GM19043 (cell line): Measurements from ENCODE around the gene TPBG.

ENCODE experiments used
- ATAC-seq: cut with Tn5 transposase; IDR thresholded peaks from one replicate; pipeline ENCODE4 v1.9.1; 2021; ENCODE audit warnings: low read depth; ENCODE audit not compliant: unreplicated experiment

The TPBG gene, protein sequence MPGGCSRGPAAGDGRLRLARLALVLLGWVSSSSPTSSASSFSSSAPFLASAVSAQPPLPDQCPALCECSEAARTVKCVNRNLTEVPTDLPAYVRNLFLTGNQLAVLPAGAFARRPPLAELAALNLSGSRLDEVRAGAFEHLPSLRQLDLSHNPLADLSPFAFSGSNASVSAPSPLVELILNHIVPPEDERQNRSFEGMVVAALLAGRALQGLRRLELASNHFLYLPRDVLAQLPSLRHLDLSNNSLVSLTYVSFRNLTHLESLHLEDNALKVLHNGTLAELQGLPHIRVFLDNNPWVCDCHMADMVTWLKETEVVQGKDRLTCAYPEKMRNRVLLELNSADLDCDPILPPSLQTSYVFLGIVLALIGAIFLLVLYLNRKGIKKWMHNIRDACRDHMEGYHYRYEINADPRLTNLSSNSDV

GRCh38 chr6:82363428-82364086, at the start of gene TPBG:
Gene TPBG (plus strand): TSS chr6:82363817. CDS start chr6:82364962, 1,145 bp downstream.
- no peak for ATAC-seq

DNA sequence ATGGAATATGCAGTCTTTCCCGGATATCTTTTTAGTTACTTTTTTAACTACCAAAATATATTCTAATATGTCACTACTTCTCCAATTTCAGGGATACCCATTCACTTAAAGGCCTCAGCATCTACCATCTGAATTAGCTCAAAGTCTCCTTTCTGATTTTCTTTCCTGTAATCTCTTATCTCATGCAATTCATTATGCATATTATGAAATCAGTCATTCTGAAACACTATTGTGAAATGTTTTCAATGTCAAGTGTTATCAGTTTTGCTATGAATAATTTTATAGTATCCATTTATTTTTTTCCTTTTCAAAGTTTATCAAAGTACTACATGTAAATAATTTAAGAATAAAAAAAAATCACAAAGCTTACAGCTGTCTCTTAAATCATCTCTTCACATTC, 41.2 kb upstream of the TPBG start:
- ATAC-seq: no peak

DNA sequence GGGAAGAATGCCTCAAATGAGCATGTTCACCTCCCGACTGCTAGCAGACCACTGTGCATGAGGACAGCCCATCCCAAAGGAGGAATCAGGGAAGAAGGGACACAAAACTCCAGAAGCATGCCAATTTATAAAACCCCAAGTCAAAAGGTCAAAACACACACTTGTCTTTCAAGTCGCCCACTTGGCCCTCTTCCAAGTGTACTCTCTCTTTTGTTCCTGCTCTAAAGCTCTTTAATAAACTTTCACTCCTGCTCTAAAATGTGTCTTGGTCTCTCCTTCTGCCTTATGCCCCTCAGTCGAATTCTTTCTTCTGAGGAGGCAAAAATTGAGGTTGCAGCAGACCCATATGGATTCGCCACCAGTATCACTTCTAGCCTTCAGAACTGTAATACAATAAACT, 33.9 kb upstream of the TPBG start:
- ATAC-seq: no peak

DNA sequence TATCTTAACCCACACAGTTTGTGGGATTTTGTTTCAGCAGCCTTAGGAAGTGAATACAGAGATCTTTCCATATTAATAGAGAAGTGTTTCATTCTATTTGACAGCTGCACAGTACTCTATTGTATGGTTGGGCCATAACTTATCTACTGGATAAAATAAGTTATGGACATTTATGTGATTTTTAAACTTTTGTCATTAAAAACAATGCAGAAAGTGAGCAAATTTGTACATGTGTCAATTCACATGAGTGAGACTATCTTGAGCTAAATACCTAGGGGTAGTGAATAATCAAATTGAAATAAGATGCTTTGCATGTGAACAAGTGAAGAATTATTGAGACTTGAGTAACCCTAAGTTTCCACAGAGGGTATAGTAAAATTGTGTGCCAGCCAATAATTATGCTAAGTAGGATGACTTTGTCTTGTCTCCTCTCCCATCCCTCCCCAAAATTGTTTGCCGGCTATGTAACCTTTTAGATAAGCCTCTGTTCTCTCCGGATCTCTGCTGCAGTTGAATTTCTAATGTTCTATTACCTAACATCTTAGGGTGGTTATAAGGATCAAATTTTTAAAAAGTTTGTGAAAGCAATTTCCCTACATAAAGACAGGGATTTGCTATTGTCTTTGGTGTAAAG, 33.3 kb upstream of the TPBG start:
- ATAC-seq: no peak

DNA sequence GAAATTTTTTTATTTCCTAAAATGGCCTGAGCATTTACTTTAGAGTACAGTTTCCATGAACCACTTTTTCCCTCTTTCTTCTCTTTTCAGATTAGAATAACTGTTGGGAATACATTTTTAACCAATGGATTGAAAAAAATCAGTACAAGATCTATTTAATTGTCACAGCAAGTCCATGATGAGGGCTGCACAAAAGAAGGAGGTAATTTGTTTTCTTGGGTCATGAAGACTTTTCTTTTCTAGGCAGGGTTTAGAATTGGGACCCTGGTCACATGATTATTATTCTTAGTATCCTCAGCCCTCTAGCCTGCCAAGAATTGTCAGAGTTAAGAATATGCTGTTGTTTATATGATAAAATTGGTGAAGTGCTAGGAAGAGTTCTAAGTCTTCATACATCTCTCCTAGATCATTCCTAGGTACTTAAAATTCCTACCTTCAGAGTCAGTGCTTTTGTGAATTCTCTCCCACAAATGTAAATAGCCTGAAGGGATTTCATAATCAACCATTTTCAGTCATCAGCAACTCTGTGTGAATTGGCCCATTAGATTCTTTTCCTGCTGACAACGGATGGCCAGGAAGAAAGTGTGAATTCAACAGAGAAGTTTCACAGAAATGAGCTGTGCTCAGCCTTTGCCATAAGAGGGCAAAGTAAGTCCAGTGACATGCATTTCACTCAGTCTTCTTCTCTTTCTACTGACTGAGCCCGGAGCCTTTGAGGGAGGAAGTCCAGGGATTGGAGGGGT, 32.4 kb upstream of the TPBG start:
- ATAC-seq: no peak

- ATAC-seq: no peak
These were observed 29.8 kb upstream of the TPBG start for GRCh38 chr6:82333781-82334180.

DNA sequence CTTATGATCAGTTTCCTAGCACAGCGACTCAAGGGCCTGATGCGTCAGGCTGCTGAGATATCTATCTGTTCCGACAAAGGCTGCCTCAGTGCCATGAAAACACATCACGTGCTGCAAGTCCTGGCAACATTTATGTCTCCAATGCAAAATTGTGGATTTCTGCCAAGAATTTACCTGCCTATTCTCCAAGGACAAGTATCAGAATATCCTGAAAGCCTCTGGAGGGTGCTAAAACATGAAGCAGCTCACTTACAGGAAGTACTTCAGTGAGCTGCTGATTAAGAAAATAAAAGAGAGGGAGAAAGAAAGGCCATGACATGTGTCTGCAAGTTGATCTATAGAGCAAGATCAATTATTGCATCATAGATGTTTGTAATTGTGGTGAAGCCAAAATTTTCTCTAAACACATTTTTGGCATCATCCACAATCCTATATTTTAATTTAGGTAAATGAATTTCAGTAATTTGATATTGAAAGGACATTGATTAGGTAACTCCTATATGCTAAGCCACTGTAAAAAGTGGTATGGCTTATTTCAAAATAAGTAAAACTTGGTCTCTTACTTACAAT, 25.8 kb upstream of the TPBG start:
- no peak for ATAC-seq

GRCh38 chr6:82348130-82348529, 15.5 kb upstream of the TPBG start:
- ATAC-seq: no peak

DNA sequence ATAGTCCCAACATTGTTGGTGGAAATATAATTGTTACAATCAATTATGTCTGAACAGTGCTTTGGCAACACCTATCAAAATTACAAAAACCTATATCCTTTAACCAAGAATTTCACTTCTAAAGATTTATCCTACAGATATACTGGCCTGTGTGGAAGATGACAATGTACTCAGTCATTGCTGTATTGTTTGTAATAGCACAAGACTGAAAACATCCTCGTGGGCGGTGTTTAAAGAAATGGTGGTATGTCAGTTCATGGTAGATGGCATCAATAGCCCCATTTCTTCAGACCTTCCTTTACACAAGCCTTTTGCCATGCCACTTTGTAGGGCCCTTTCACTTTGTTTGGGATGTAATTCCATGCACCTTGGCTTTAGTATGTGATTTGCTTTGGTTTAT, 9.8 kb upstream of the TPBG start:
- ATAC-seq: no peak

GRCh38 chr6:82360552-82360951, 3.1 kb upstream of the TPBG start:
- ATAC-seq: no peak

GRCh38 chr6:82361631-82362030, 2.0 kb upstream of the TPBG start:
- ATAC-seq: no peak

- no peak for ATAC-seq
These were observed 1.5 kb upstream of the TPBG start for GRCh38 chr6:82362144-82362543.

DNA sequence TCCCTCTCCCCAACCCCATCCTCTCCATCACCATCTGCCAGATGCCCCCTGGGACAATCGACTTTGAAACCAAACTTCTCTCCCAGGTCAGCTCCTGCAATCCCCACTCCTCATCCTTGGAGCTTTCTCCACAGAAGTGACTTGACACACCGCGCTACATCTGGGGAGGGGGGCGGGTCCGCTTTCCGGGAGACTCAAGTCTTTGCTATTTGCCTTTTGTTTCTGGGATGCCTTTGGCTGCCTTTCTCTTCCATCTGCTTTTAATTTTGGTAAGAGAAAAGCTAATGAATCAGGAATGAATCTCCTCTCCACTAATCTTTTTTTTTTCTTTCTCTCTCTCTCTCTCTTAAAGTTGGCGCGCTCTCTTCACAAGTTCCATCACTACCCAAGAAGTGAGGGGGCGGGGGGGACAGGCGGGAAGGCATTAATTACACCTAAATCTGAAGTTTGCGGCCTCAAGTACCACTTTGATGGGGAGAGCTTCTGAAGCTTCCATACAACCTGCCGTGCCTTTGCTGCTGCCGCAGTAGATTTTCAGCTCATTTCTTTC, 664 bp upstream of the TPBG start:
- ATAC-seq: no peak

GRCh38 chr6:82364087-82365015, 734 bp downstream of the TPBG start:
- ATAC-seq: no peak

DNA sequence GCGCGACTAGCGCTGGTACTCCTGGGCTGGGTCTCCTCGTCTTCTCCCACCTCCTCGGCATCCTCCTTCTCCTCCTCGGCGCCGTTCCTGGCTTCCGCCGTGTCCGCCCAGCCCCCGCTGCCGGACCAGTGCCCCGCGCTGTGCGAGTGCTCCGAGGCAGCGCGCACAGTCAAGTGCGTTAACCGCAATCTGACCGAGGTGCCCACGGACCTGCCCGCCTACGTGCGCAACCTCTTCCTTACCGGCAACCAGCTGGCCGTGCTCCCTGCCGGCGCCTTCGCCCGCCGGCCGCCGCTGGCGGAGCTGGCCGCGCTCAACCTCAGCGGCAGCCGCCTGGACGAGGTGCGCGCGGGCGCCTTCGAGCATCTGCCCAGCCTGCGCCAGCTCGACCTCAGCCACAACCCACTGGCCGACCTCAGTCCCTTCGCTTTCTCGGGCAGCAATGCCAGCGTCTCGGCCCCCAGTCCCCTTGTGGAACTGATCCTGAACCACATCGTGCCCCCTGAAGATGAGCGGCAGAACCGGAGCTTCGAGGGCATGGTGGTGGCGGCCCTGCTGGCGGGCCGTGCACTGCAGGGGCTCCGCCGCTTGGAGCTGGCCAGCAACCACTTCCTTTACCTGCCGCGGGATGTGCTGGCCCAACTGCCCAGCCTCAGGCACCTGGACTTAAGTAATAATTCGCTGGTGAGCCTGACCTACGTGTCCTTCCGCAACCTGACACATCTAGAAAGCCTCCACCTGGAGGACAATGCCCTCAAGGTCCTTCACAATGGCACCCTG, 1.6 kb downstream of the TPBG start:
- no peak for ATAC-seq

DNA sequence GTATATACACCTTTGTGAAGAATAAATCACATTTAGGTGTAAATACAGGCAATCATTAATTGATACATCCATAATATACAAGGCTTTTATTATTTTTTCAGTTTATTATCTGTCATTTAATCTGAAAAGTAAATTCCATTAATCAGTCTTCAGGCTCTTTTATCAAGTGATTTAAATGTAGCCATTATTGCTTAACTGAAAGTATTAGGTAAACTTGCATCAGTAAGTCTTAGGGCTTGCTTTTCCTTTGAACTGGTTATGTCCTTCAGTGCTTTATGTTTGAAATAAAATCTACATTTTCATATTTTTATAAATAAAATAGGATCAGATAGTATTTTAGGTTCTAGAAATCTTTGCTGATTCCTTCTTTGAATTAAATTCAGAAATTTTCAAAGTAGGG, 4.1 kb downstream of the TPBG start:
- no peak for ATAC-seq

DNA sequence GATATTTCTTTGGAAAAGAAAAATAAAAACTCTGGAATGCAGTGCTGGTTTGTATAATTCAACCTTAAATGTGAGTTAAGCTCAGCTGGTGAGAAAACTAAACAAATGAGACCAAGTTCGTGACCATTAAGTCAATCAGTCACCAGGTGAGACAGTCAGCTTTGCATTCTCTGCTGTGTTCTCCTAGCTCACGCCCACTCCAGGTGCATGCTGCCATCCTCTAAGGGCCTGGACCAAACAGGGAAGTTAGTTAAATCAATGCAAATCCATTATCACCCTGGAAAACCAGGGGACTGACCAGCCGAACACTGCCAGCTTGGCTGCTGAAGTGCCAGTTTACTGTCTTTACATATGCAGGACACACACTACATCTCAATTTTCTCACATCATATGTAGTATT, 7.2 kb downstream of the TPBG start:
- ATAC-seq: no peak

DNA sequence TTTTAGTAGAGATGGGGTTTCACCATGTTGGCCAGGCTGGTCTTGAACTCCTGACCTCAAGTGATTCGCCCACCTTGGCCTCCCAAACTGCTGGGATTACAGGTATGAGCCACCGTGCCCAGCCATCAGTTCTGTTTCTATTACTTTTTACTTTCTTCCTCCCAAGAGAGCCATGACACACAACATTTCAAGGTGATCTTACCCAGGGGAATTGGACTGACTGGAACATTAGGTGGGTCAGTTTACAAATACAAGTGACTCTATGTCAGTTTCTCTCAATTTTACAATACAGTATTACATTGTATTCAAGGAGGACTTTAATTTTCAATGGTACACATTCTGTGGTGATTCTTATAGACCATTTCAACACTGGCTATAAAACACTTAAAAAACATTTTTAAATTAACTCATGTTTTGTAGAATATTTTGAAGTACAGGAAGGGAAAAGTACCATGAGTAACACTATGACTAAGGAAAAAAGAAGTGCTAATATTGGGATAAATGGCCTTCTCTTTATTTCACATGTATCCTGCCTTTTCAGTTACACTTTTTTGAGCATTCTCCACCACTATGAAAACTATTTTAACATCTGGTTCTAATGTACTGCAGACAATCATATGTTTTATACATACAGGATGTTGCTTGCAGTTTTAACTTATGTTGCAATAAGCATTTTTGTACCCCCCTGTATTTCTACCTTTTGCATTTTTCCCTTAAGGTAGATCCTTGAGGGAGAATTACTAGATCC, 8.4 kb downstream of the TPBG start:
- no peak for ATAC-seq
